CD4-positive, alpha-beta T cell treated with Interleukin-6 for 4 hours (primary cell): ENCODE results near the gene PHC2.

Experiments
- DNase-seq: peaks from one replicate; pipeline ENCODE4 v3.0.0-alpha.2; 2020; ENCODE audit warnings: mixed read lengths

PHC2 gene

DNA sequence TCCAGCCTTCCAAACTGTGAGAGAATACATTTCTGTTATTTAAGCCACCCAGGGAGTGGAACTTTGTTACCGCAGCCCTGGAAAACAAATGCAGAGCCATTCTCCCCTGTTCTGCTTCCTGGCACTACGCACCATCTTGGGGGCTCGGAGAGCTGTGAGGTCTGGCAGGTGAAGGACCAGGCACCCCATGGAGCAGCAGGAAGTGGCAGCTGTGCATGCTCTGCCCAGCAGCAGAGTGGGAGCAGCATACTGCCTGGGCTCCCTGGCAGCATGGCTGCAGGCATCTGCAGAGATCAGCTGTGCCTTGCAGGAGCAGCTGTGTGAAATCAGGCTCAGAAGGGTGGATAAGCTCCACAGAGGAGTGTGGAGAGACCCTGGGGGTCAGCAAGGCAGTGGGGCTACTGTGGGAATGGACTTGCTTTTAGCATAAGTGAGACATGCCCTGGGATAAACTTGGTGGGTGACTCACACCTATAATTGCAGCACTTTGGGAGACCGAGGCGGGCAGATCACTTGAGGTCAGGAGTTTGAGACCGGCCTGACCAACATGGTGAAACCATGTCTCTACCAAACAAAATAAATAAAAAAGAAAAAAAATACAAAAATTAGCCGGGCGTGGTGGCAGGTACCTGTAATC lies 23.9 kb upstream of the PHC2 start:
- DNase-seq, result no peak

DNA sequence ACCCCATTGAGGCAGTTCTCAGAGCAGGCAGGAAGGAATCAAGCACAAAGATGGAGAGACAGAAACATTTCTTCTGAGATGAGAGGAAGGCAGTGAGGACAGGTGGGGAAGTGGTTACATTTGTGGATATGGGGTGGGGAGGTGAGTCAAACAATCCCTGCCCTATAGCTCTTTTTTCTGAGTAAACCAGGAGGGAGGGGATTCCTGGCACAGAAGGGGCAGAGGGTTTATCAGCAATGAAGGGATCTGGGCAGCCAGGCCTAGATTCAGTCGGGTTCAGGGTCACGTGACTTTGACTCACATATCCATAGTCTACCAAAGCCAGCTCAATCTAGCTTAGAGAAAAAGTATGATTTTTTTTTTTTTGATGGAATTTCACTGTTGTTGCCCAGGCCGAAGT lies 15.7 kb upstream of the PHC2 start:
- DNase-seq, result no peak

- DNase-seq, result no peak
These were observed 14.2 kb upstream of the PHC2 start for GRCh38 chr1:33445108-33445507.

GRCh38 chr1:33443705-33444180 lies 12.8 kb upstream of the PHC2 start:
- no peak for DNase-seq

DNA sequence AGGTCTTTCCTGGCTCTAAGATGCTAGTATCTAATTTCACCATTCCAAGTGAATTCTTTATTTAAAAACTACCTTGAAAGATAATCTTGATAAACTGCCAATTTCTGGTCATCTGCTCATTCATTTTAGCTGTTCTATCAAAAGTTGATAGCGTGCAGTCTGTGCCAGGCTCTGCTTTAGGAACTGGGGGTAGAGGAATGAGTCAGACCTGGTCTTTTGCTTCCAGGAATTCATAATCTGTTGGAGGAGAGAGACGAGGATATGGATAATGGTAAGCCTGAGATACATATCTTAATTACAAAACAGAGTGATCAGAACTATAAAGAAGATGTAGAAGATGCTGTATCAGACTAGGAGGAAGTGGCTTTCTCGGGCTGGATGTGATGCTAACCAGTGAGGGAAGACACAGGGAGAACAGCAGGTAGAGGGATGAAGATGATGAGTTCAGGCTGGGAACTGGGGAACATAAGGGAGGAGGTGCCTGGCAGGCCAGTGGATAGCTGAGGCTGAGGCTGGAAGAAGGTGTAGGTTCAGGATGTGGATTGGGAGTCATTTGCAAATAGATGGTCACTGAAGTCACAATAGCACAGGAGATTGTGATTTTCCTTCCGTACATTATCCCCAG lies 12.3 kb upstream of the PHC2 start:
- DNase-seq, result no peak

DNA sequence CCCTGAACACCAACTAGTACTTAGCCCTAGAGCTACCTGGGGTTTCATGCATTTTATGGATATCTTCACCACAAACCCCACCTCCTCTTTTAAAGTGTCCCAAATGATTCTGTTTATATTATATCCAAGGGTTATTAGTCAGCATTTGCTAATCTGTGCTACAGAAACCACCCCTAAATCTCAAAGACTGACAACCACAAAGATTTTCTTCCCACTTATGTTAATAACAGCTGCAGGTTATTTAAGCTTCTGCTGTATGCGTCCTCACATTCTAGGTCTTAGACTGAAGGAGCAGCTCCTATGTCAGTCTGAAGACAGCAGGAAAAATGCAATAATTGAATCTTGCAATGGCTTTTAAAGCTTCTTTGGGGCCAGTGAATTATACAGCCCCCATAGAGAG lies 11.2 kb upstream of the PHC2 start:
- DNase-seq, result no peak

GRCh38 chr1:33441088-33441745 lies 10.3 kb upstream of the PHC2 start:
- DNase-seq, result no peak

DNA sequence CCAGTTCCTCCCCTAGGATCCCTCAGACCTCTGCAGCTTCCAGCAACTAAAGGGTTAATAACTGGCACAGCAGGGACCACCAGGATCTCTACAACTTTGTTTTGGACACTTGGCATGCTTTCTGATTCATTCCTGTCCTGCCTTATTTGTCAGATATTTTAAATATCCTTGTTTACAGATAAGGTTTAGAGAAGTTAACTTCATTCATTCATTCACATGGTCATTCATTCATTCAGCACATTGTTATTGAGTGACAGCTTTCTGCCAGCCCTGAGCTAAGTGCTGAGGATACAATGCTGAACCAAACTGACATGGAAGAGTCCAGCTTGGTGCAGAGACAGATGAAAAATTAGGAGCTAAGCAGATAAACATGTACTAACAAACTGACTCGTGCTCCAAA lies 8.8 kb upstream of the PHC2 start:
- no peak for DNase-seq

- no peak for DNase-seq
These were observed 7.7 kb upstream of the PHC2 start for GRCh38 chr1:33438364-33439160.

DNA sequence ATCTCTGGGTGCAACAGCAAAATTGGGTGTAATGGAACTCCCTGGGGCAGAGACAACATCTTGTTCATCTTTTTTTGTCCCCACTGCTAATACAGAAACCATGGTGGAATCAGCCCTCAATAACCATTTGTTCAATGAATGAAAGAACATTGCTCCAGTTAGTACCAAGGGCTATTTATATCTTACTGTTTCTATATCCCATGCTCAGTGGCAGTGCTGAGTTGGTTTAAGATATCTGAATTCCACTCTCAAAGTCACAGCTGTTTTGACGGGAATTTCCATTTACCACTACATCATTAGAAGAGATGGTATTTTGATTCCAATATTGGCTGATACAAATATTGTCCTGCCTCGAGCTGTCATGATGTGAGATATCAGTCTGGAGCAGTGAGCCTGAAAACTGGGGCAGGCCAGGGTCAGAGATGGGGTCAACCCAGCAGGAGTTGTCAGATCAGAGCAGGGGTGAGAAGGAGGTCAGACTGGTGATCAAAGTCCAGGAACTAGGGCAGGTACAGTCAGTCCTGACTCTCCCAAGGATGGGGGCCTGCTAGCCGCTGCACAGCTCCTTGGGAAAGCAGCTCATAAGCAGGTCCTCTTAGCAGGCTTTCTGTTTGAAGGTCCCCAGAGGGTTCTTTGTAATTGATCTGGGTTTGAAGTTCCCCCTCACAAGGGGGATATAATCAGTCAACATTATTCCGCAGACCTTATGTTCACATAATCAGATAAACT lies 5.8 kb upstream of the PHC2 start:
- no peak for DNase-seq

DNA sequence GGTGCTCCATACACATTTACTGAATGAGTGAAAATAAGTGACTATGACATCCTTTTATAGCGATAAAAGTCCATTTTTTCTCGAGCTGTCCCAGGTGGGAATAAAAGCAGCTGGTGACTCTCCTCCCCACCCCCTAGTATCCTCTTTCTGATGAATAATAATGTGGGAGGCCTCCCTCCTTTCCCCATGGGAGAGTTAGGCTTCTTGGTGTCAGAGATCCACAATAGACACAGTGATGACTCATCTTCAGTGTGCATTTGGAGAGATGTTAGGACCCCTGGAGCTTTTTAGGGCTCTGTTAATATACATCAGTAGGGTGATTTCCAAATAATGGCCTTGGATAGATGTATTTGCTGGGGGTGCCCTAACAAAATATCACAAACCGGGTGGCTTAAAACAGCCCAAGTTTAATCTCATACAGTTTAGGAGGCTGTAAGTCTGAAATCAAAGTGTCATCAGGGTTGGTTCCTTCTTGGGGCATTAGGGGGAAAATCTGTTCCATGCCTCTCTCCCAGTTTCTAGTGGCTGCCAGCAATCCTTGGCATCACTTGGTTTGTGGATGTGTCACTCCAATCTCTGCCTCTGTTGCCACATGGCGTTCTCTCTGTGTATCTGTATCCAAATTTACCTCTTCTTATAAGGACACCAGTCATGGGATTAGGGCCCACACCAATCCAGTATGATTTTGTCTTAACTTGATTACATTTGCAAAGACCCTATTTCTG lies 4.4 kb upstream of the PHC2 start:
- DNase-seq, result no peak

DNA sequence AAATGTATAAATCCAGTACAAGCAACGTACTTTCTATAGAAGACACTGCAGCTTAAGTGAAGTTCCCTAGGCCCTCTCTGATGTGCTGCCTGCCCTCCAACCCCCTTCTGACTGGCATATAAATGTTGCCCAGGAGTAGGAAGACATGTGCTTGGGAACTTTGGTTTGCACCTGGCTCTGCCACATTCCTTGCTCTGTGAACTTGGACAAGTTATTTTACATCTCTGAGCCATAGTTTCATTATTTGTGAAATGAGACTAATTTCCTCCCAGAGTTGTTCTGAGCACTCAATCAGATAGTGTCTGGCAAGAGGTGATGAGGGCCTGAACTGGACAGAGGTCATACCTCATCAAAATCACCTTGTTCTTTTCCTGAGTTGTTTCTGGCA lies 3.5 kb upstream of the PHC2 start:
- no peak for DNase-seq

GRCh38 chr1:33433509-33434362 lies 2.8 kb upstream of the PHC2 start:
- no peak for DNase-seq

DNA sequence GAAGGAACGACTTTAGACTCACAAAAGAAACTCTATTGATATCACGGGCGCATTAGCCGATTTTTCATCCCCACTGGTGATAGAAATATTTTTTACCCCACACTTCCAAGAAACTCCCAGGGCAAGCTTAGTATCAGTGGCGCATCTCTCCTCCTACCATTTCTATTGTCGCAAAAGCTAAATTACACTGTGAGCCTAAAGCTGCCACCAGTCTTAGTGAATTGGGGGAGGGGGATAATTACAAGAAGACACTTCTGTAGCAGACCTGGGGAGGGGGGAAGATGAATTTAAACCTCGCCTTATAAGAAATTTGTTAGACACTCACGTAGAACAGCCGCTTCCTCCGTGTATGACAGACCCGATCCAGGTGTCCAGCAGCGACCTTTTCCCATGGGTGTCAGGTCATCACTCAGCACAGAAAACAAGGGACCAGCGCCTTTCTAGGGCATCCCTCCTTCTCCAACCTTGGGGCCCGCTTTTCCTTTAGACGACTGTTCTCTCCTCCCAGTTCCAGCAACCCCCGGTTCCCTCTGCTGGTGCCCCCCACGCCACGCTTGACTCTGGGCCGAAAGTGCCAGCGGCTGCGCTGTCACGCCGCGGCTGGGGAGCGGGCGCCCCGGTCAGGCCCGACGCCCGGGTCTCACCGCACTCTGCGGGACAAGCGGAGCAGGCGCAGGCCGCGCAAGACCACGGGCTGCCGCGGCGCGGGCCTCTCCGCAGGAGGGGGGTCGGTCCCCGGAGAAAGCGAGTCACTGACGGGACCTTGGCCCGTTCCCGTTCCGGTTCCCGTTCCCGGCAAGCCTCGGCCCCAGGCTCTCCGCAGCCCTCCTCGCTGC lies 821 bp downstream of the PHC2 start:
- peak; percentile 50 for DNase-seq

- DNase-seq, result no peak
These were observed 1.6 kb downstream of the PHC2 start for GRCh38 chr1:33429332-33429731.

DNA sequence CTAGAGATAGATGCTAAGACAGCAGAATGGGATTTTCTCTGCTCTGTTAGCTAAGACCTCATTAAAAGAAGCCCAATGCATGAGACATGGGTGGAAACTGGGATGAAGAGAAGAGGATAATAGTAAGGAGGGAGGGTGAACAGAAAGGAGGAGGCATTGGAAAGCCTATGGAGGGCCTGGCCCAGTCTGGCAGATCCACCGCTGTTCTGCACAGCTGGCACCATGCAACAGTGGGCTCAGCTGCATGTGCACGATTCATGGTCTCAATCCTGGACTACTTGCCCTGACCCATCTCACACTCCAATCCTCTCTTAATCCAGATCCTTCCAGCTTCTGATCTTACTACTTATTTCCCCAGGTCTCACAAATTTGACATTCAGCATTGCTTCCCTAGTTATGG lies 2.2 kb downstream of the PHC2 start:
- no peak for DNase-seq

DNA sequence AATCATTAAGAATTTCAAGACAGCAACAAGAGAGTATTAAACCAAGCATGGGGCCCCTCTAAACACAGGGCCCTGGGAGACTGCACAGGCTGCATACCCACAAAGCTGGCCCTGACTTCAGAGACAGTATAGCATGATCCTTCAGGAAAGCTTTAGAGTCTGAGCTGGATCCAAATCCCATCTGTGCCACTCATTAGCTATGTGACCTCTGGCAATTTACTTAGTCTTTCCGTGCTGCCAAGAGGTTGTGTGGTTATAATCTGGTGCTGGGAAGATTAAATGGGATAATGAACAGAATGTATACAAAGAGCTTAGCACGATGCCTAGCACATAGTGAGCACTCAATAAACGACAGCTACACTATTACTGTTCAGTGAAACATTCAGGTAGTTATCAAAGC lies 4.0 kb downstream of the PHC2 start:
- no peak for DNase-seq

DNA sequence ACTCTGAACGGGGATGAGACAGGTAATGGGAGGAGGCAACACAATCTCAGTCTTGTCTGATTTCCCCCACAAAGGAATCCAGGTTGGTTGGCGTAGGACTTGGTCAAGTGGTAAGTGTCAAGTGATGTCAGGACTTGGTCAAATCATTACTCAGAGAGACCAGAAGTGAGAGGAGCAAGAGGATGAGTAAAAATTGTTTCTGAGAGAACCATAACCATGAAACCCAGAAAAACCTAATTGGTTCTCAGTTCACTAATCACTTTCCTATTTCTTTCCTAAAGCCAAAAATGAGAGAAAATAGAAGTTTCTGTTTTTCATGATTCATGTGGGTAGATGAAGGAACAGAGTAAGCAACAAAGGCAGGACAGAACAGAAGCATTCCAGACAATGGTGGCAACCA lies 5.0 kb downstream of the PHC2 start:
- no peak for DNase-seq

GRCh38 chr1:33424610-33425009 lies 6.3 kb downstream of the PHC2 start:
- no peak for DNase-seq

- no peak for DNase-seq
These were observed 6.7 kb downstream of the PHC2 start for GRCh38 chr1:33424205-33424604.
